ENCODE data around the gene HDAC4. TPM values are rescaled to one million over a fixed set of nuclear protein-coding genes. Genes with fewer than 3 reads are reported as not detected.

HDAC4 gene
- total RNA-seq, 2 experiments from 2014 or later: 64.8 to 67.4 TPM

- no peak overlapping the region for H3K4me3 Mint-ChIP-seq
- ChIA-PET POLR2A (no interaction called here), CTCF (no interaction called here)
- no peaks in the 10 kb centered on the region for H3K27me3 Mint-ChIP-seq
- H3K4me1 Mint-ChIP-seq: peaks cover 40% of the 10 kb centered on the region
- peaks cover 8% of the 10 kb centered on the region for H3K9me3 Mint-ChIP-seq
- peaks cover 36% of the 10 kb centered on the region for H3K36me3 Mint-ChIP-seq (ENCODE audit: low read depth)
- DNase-seq: no peak
- no peak overlapping the region for H3K27ac Mint-ChIP-seq
Observed at GRCh38 chr2:239121600-239122012, 279.2 kb downstream of the HDAC4 start.

- peaks cover 40% of the 10 kb centered on the region for H3K4me1 Mint-ChIP-seq
- H3K27me3 Mint-ChIP-seq: no peaks in the 10 kb centered on the region
- peaks cover 8% of the 10 kb centered on the region for H3K9me3 Mint-ChIP-seq
- POLR2A ChIA-PET: interaction anchor here (0.7 kb wide), 1 partner anchor 817 kb away, joined by 3 read pairs; no protein-coding TSS in a partner anchor
- no peak for DNase-seq
- no peak overlapping the region for H3K4me3 Mint-ChIP-seq
- H3K27ac Mint-ChIP-seq: no peak overlapping the region
- CTCF ChIA-PET: no interaction called here
- H3K36me3 Mint-ChIP-seq (ENCODE audit: low read depth): peaks cover 32% of the 10 kb centered on the region
Observed at GRCh38 chr2:239120664-239121063, 280.2 kb downstream of the HDAC4 start.

- H3K4me3 Mint-ChIP-seq: no peak overlapping the region
- ChIA-PET CTCF (interaction anchor here (0.6 kb wide), 1 partner anchor 23 kb away, joined by 3 read pairs; no protein-coding TSS in a partner anchor), POLR2A (no interaction called here)
- no peaks in the 10 kb centered on the region for H3K27me3 Mint-ChIP-seq
- H3K27ac Mint-ChIP-seq: no peak overlapping the region
- H3K36me3 Mint-ChIP-seq (ENCODE audit: low read depth): peaks cover 24% of the 10 kb centered on the region
- H3K4me1 Mint-ChIP-seq: peaks cover 40% of the 10 kb centered on the region
- H3K9me3 Mint-ChIP-seq: peaks cover 3% of the 10 kb centered on the region
- DNase-seq: no peak
Observed at GRCh38 chr2:239119346-239120126, 281.3 kb downstream of the HDAC4 start.

GRCh38 chr2:239118675-239119211 is 282.1 kb downstream of the HDAC4 start:
- CTCF ChIA-PET: no interaction called here
- H3K4me1 Mint-ChIP-seq: peaks cover 40% of the 10 kb centered on the region
- POLR2A ChIA-PET: no interaction called here
- H3K9me3 Mint-ChIP-seq: no peaks in the 10 kb centered on the region
- H3K36me3 Mint-ChIP-seq (ENCODE audit: low read depth): peaks cover 18% of the 10 kb centered on the region
- H3K27me3 Mint-ChIP-seq: no peaks in the 10 kb centered on the region
- peak; percentile 24 for DNase-seq
- no peak overlapping the region for H3K4me3 Mint-ChIP-seq
- peak overlapping the region; percentile 52 for H3K27ac Mint-ChIP-seq

GRCh38 chr2:239118264-239118663 is 282.6 kb downstream of the HDAC4 start:
- no peak overlapping the region for H3K4me3 Mint-ChIP-seq
- POLR2A ChIA-PET: no interaction called here
- no peaks in the 10 kb centered on the region for H3K27me3 Mint-ChIP-seq
- peaks cover 40% of the 10 kb centered on the region for H3K4me1 Mint-ChIP-seq
- CTCF ChIA-PET: no interaction called here
- DNase-seq: no peak
- no peaks in the 10 kb centered on the region for H3K9me3 Mint-ChIP-seq
- H3K36me3 Mint-ChIP-seq (ENCODE audit: low read depth): peaks cover 18% of the 10 kb centered on the region
- H3K27ac Mint-ChIP-seq: no peak overlapping the region

GRCh38 chr2:239117831-239118230 is 283.0 kb downstream of the HDAC4 start:
- Mint-ChIP-seq H3K27me3 (no peaks in the 10 kb centered on the region), H3K27ac (no peak overlapping the region), H3K4me3 (no peak overlapping the region), H3K4me1 (peaks cover 40% of the 10 kb centered on the region), H3K9me3 (no peaks in the 10 kb centered on the region), H3K36me3 (ENCODE audit: low read depth) (peaks cover 18% of the 10 kb centered on the region)
- no peak for DNase-seq
- ChIA-PET CTCF (no interaction called here), POLR2A (no interaction called here)

GRCh38 chr2:239116456-239117246 is 284.2 kb downstream of the HDAC4 start:
- Mint-ChIP-seq H3K36me3 (ENCODE audit: low read depth) (peaks cover 18% of the 10 kb centered on the region), H3K4me3 (no peak overlapping the region), H3K9me3 (no peaks in the 10 kb centered on the region), H3K4me1 (peaks cover 39% of the 10 kb centered on the region), H3K27me3 (no peaks in the 10 kb centered on the region), H3K27ac (no peak overlapping the region)
- ChIA-PET CTCF (no interaction called here), POLR2A (no interaction called here)
- DNase-seq: no peak

- CTCF ChIA-PET: no interaction called here
- peaks cover 32% of the 10 kb centered on the region for H3K4me1 Mint-ChIP-seq
- no peak for DNase-seq
- POLR2A ChIA-PET: no interaction called here
- no peaks in the 10 kb centered on the region for H3K27me3 Mint-ChIP-seq
- peaks cover 22% of the 10 kb centered on the region for H3K36me3 Mint-ChIP-seq (ENCODE audit: low read depth)
- H3K27ac Mint-ChIP-seq: no peak overlapping the region
- no peaks in the 10 kb centered on the region for H3K9me3 Mint-ChIP-seq
- no peak overlapping the region for H3K4me3 Mint-ChIP-seq
Observed at GRCh38 chr2:239115616-239116015, 285.2 kb downstream of the HDAC4 start.

GRCh38 chr2:239114616-239115265 is 286.1 kb downstream of the HDAC4 start:
- Mint-ChIP-seq H3K9me3 (no peaks in the 10 kb centered on the region), H3K36me3 (ENCODE audit: low read depth) (peaks cover 28% of the 10 kb centered on the region), H3K27me3 (no peaks in the 10 kb centered on the region), H3K4me1 (peaks cover 24% of the 10 kb centered on the region), H3K27ac (no peak overlapping the region), H3K4me3 (no peak overlapping the region)
- no peak for DNase-seq
- POLR2A ChIA-PET: no interaction called here
- CTCF ChIA-PET: no interaction called here

- peaks cover 30% of the 10 kb centered on the region for H3K36me3 Mint-ChIP-seq (ENCODE audit: low read depth)
- H3K27ac Mint-ChIP-seq: no peak overlapping the region
- H3K4me3 Mint-ChIP-seq: no peak overlapping the region
- H3K4me1 Mint-ChIP-seq: peaks cover 19% of the 10 kb centered on the region
- H3K9me3 Mint-ChIP-seq: no peaks in the 10 kb centered on the region
- DNase-seq: no peak
- ChIA-PET POLR2A (no interaction called here), CTCF (no interaction called here)
- H3K27me3 Mint-ChIP-seq: no peaks in the 10 kb centered on the region
Observed at GRCh38 chr2:239114119-239114581, 286.7 kb downstream of the HDAC4 start.

GRCh38 chr2:239113615-239114014 is 287.2 kb downstream of the HDAC4 start:
- H3K36me3 Mint-ChIP-seq (ENCODE audit: low read depth): peaks cover 30% of the 10 kb centered on the region
- ChIA-PET CTCF (no interaction called here), POLR2A (no interaction called here)
- H3K27ac Mint-ChIP-seq: no peak overlapping the region
- no peaks in the 10 kb centered on the region for H3K9me3 Mint-ChIP-seq
- peaks cover 13% of the 10 kb centered on the region for H3K4me1 Mint-ChIP-seq
- H3K4me3 Mint-ChIP-seq: no peak overlapping the region
- no peaks in the 10 kb centered on the region for H3K27me3 Mint-ChIP-seq
- no peak for DNase-seq

- Mint-ChIP-seq H3K4me1 (peaks cover 9% of the 10 kb centered on the region), H3K36me3 (ENCODE audit: low read depth) (peaks cover 26% of the 10 kb centered on the region), H3K9me3 (no peaks in the 10 kb centered on the region), H3K4me3 (no peak overlapping the region), H3K27ac (no peak overlapping the region), H3K27me3 (no peaks in the 10 kb centered on the region)
- no peak for DNase-seq
- ChIA-PET POLR2A (no interaction called here), CTCF (no interaction called here)
Observed at GRCh38 chr2:239113171-239113570, 287.6 kb downstream of the HDAC4 start.

- H3K27me3 Mint-ChIP-seq: no peaks in the 10 kb centered on the region
- H3K9me3 Mint-ChIP-seq: no peaks in the 10 kb centered on the region
- H3K36me3 Mint-ChIP-seq (ENCODE audit: low read depth): peaks cover 23% of the 10 kb centered on the region
- DNase-seq: no peak
- ChIA-PET CTCF (no interaction called here), POLR2A (no interaction called here)
- no peak overlapping the region for H3K4me3 Mint-ChIP-seq
- peaks cover 4% of the 10 kb centered on the region for H3K4me1 Mint-ChIP-seq
- H3K27ac Mint-ChIP-seq: no peak overlapping the region
Observed at GRCh38 chr2:239112127-239112774, 288.6 kb downstream of the HDAC4 start.
